ENCODE results near the gene SLC25A20.

The SLC25A20 gene

GRCh38 chr3:48926425-48927392, 28.0 kb upstream of the SLC25A20 start:
- no peak overlapping the region for H3K4me2 ChIP-seq (ENCODE audit: insufficient read depth, low read length, poor library complexity, severe bottlenecking)
- no peak overlapping the region for H3K27ac ChIP-seq (replicated peaks; ENCODE audit: low read length)
- H3K27me3 ChIP-seq (ENCODE audit: control insufficient read depth in 3 of 3, insufficient read depth in 3 of 3, low read depth in 1 of 3, low read length in 3 of 3): no peaks in the 10 kb centered on the region
- no peak for DNase-seq (ENCODE audit: low spot score)
- no peak overlapping the region for H4K91ac ChIP-seq (ENCODE audit: low read depth, low read length, poor library complexity)
- H3K4ac ChIP-seq (ENCODE audit: low read length): no peak overlapping the region
- H2AK5ac ChIP-seq (ENCODE audit: low read depth, low read length): no peak overlapping the region
- no peak overlapping the region for H2BK120ac ChIP-seq (ENCODE audit: low read depth, low read length)
- H3K79me1 ChIP-seq (ENCODE audit: low read depth, low read length): peaks cover 6% of the 10 kb centered on the region
- H3K18ac ChIP-seq (ENCODE audit: low read length): no peak overlapping the region
- no peak overlapping the region for H3K23ac ChIP-seq (ENCODE audit: low read depth, low read length, poor library complexity)
- H3K9me3 ChIP-seq (replicated peaks in 1 of 2; ENCODE audit: control insufficient read depth in 2 of 2, insufficient read depth in 1 of 2, low read depth in 1 of 2, low read length in 2 of 2): no peaks in the 10 kb centered on the region
- H3K36me3 ChIP-seq (replicated peaks in 1 of 2; ENCODE audit: control insufficient read depth in 2 of 2, insufficient read depth in 2 of 2, low read length in 2 of 2): peaks cover 6 to 91% of the 10 kb centered on the region in 2 donors
- no peak overlapping the region for H2AFZ ChIP-seq (ENCODE audit: low read length)
- no peak overlapping the region for H3K4me3 ChIP-seq (ENCODE audit: low read length in 2 of 2)
- no peaks in the 10 kb centered on the region for H3K4me1 ChIP-seq (ENCODE audit: control insufficient read depth in 2 of 2, insufficient read depth in 1 of 2, low read depth in 1 of 2, low read length in 2 of 2)
- no peak overlapping the region for H2BK5ac ChIP-seq (ENCODE audit: low read length)
- no peak overlapping the region for H2BK15ac ChIP-seq (ENCODE audit: low read length)
- no CpG with 5 or more reads among the region's 11 CpGs for WGBS, 2 donors (ENCODE audit: extremely low coverage in 2 of 2, insufficient read length in 2 of 2, insufficient replicate concordance in 1 of 2)
- no peak overlapping the region for H3K14ac ChIP-seq (ENCODE audit: low read length)
- H2BK12ac ChIP-seq (ENCODE audit: low read length): no peak overlapping the region
- H4K8ac ChIP-seq (ENCODE audit: low read depth, low read length): no peak overlapping the region
- H3K9ac ChIP-seq (ENCODE audit: low read depth, low read length, poor library complexity): no peak overlapping the region

- peaks cover 2 to 5% of the 10 kb centered on the region in 2 donors for H3K4me1 ChIP-seq (ENCODE audit: control insufficient read depth in 2 of 2, insufficient read depth in 1 of 2, low read depth in 1 of 2, low read length in 2 of 2)
These were observed 20.8 kb upstream of the SLC25A20 start for GRCh38 chr3:48919215-48920138.

GRCh38 chr3:48918388-48919214, 19.9 kb upstream of the SLC25A20 start, which contains the start of gene ARIH2:
ARIH2 (plus strand) TSS chr3:48918842; CDS start chr3:48927559, 8,717 bp downstream.
- Histone ChIP-seq H4K8ac (ENCODE audit: low read depth, low read length) (no peak within 1 kb of the TSS), H3K9me3 (replicated peaks in 1 of 2; ENCODE audit: control insufficient read depth in 2 of 2, insufficient read depth in 1 of 2, low read depth in 1 of 2, low read length in 2 of 2) (no peaks in the 10 kb centered on the region), H2BK12ac (ENCODE audit: low read length) (no peak within 1 kb of the TSS), H2BK15ac (ENCODE audit: low read length) (no peak within 1 kb of the TSS), H3K79me1 (ENCODE audit: low read depth, low read length) (peaks cover 4% of the 10 kb centered on the region), H2BK120ac (ENCODE audit: low read depth, low read length) (no peak within 1 kb of the TSS), H3K36me3 (replicated peaks in 1 of 2; ENCODE audit: control insufficient read depth in 2 of 2, insufficient read depth in 2 of 2, low read length in 2 of 2) (peaks cover 0 to 20% of the 10 kb centered on the region in 2 donors), H3K18ac (ENCODE audit: low read length) (peak within 1 kb of the TSS; percentile 78), H3K27ac (replicated peaks; ENCODE audit: low read length) (peak within 1 kb of the TSS; percentile 79), H3K14ac (ENCODE audit: low read length) (no peak within 1 kb of the TSS), H2BK5ac (ENCODE audit: low read length) (peak within 1 kb of the TSS; percentile 60), H2AFZ (ENCODE audit: low read length) (peak within 1 kb of the TSS; percentile 95), H3K27me3 (ENCODE audit: control insufficient read depth in 3 of 3, insufficient read depth in 3 of 3, low read depth in 1 of 3, low read length in 3 of 3) (no peaks in the 10 kb centered on the region), H3K4me1 (ENCODE audit: control insufficient read depth in 2 of 2, insufficient read depth in 1 of 2, low read depth in 1 of 2, low read length in 2 of 2) (peaks cover 2 to 5% of the 10 kb centered on the region in 2 donors), H3K4ac (ENCODE audit: low read length) (no peak within 1 kb of the TSS), H4K91ac (ENCODE audit: low read depth, low read length, poor library complexity) (no peak within 1 kb of the TSS), H3K23ac (ENCODE audit: low read depth, low read length, poor library complexity) (peak within 1 kb of the TSS; percentile 55), H2AK5ac (ENCODE audit: low read depth, low read length) (peak within 1 kb of the TSS; percentile 74), H3K9ac (ENCODE audit: low read depth, low read length, poor library complexity) (peak within 1 kb of the TSS; percentile 83), H3K4me2 (ENCODE audit: insufficient read depth, low read length, poor library complexity, severe bottlenecking) (peak within 1 kb of the TSS; percentile 75), H3K4me3 (ENCODE audit: low read length in 2 of 2) (peak within 1 kb of the TSS; percentile 65 to 98)
- peak; percentile 91 for DNase-seq (ENCODE audit: low spot score)
- no CpG with 5 or more reads among the region's 97 CpGs for WGBS, 2 donors (ENCODE audit: extremely low coverage in 2 of 2, insufficient read length in 2 of 2, insufficient replicate concordance in 1 of 2)

More at GRCh38 chr3:48919215-48920138, 20.8 kb upstream of the SLC25A20 start:
- peak overlapping the region; percentile 60 for H2BK5ac ChIP-seq (ENCODE audit: low read length)
- no peak overlapping the region for H4K91ac ChIP-seq (ENCODE audit: low read depth, low read length, poor library complexity)
- peak overlapping the region; percentile 80 for H3K9ac ChIP-seq (ENCODE audit: low read depth, low read length, poor library complexity)
- no CpG with 5 or more reads among the region's 54 CpGs for WGBS, 2 donors (ENCODE audit: extremely low coverage in 2 of 2, insufficient read length in 2 of 2, insufficient replicate concordance in 1 of 2)
- H2BK15ac ChIP-seq (ENCODE audit: low read length): no peak overlapping the region
- H2BK12ac ChIP-seq (ENCODE audit: low read length): no peak overlapping the region
- H3K4me2 ChIP-seq (ENCODE audit: insufficient read depth, low read length, poor library complexity, severe bottlenecking): peak overlapping the region; percentile 75
- H3K4me3 ChIP-seq (ENCODE audit: low read length in 2 of 2): peak overlapping the region; percentile 65 to 98
- peaks cover 4% of the 10 kb centered on the region for H3K79me1 ChIP-seq (ENCODE audit: low read depth, low read length)
- no peaks in the 10 kb centered on the region for H3K9me3 ChIP-seq (replicated peaks in 1 of 2; ENCODE audit: control insufficient read depth in 2 of 2, insufficient read depth in 1 of 2, low read depth in 1 of 2, low read length in 2 of 2)
- no peak overlapping the region for H4K8ac ChIP-seq (ENCODE audit: low read depth, low read length)
- peak overlapping the region; percentile 78 for H3K18ac ChIP-seq (ENCODE audit: low read length)
- no peak overlapping the region for H3K4ac ChIP-seq (ENCODE audit: low read length)
- H3K23ac ChIP-seq (ENCODE audit: low read depth, low read length, poor library complexity): peak overlapping the region; percentile 55
- H2BK120ac ChIP-seq (ENCODE audit: low read depth, low read length): no peak overlapping the region
- DNase-seq (ENCODE audit: low spot score): no peak
- peak overlapping the region; percentile 95 for H2AFZ ChIP-seq (ENCODE audit: low read length)
- H3K36me3 ChIP-seq (replicated peaks in 1 of 2; ENCODE audit: control insufficient read depth in 2 of 2, insufficient read depth in 2 of 2, low read length in 2 of 2): peaks cover 0 to 29% of the 10 kb centered on the region in 2 donors
- H3K27me3 ChIP-seq (ENCODE audit: control insufficient read depth in 3 of 3, insufficient read depth in 3 of 3, low read depth in 1 of 3, low read length in 3 of 3): no peaks in the 10 kb centered on the region
- H2AK5ac ChIP-seq (ENCODE audit: low read depth, low read length): peak overlapping the region; percentile 74
- H3K14ac ChIP-seq (ENCODE audit: low read length): no peak overlapping the region
- H3K27ac ChIP-seq (replicated peaks; ENCODE audit: low read length): peak overlapping the region; percentile 58
